ENCODE results near the gene MEIS3.

DNA sequence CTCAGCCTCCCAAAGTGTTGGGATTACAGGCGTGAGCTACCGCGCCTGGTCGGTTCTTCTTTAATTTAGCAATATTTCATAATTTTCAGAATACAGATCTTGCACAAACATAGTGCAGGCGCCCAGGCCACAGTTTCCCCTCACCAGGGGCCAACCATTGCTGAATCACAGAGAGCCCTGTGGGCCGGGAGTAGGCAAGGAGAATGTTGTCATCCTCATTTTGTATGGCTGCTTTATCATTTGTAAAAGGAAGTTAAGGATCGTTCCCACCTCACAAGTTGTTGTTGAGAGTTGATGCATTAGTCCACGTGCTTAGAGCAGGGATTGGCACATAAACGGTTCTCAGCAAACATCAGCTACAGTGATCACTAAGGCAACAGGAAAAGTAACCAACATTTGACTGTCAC, 30.2 kb downstream of the MEIS3 start:
- TF ChIP-seq YY1 (IDR thresholded peaks at IDR 0.05; ENCODE audit: insufficient read depth, insufficient read length) = no peak
- TF ChIP-seq ZNF274 (IDR thresholded peaks at IDR 0.05; ENCODE audit: low read depth, low read length) = no peak
